HCT116 (cell line): ENCODE data around the gene PRKACG.

ENCODE experiments used
- ELF1 ChIP-seq: IDR thresholded peaks from 2 replicates; pipeline ENCODE4 v1.6.1; 2012; ENCODE audit warnings: low read depth, borderline replicate concordance
- EZH2 ChIP-seq: fragments of 200-600 bp; sonication (generic); IDR thresholded peaks from 2 replicates; pipeline ENCODE4 v1.6.1; 2017; ENCODE audit warnings: antibody characterized with exemption, mixed run types
- POLR2A ChIP-seq: IDR thresholded peaks from 2 replicates; pipeline ENCODE4 v1.7.0; 2011; ENCODE audit warnings: borderline replicate concordance; ENCODE audit not compliant: insufficient read depth, insufficient read length; ENCODE audit errors: extremely low read depth
- POLR2AphosphoS5 ChIP-seq: IDR thresholded peaks from 2 replicates; pipeline ENCODE4 v1.6.1; 2011; ENCODE audit warnings: mild to moderate bottlenecking, low read depth, low read length, moderate library complexity
- RAD21 ChIP-seq: IDR thresholded peaks from 2 replicates; pipeline ENCODE4 v1.6.1; 2012; ENCODE audit warnings: low read depth, mild to moderate bottlenecking
- REST ChIP-seq: IDR thresholded peaks from 2 replicates; pipeline ENCODE4 v1.6.1; 2012; ENCODE audit warnings: low read depth
- SIN3A ChIP-seq: IDR thresholded peaks from 2 replicates; pipeline ENCODE4 v1.6.1; 2012; ENCODE audit warnings: low read depth
- YY1 ChIP-seq: IDR thresholded peaks from 2 replicates; pipeline ENCODE4 v1.6.1; 2011; ENCODE audit warnings: low read length, low read depth, moderate library complexity, mild to moderate bottlenecking; ENCODE audit not compliant: insufficient replicate concordance; ENCODE audit errors: extremely low read depth
- ZNF274 ChIP-seq: fragments of 200-500 bp; sonication (Bioruptor generic); IDR thresholded peaks from 2 replicates; pipeline ENCODE4 v1.6.1; 2014; ENCODE audit warnings: mild to moderate bottlenecking, low read depth, low read length, inconsistent platforms
- TF ChIP-seq, protein P1 (sequence below), 3 experiments: fragments of 200-600 bp in 1 of 3; sonication (generic) in 1 of 3; IDR thresholded peaks in 2 of 3; conservative IDR thresholded peaks in 1 of 3; 2 replicates each; pipeline ENCODE4 v1.5.1; 2012 to 2017; ENCODE audit warnings: low read depth in 2 of 3, low read length in 2 of 3, antibody characterized with exemption in 1 of 3, borderline replicate concordance in 1 of 3, control low read depth in 1 of 3, mild to moderate bottlenecking in 1 of 3, mixed read lengths in 1 of 3, mixed run types in 1 of 3, moderate library complexity in 1 of 3; ENCODE audit not compliant: insufficient read depth in 1 of 3
- TF ChIP-seq, protein P2 (sequence below): IDR thresholded peaks from 2 replicates; pipeline ENCODE4 v1.6.1; 2012

DNA sequence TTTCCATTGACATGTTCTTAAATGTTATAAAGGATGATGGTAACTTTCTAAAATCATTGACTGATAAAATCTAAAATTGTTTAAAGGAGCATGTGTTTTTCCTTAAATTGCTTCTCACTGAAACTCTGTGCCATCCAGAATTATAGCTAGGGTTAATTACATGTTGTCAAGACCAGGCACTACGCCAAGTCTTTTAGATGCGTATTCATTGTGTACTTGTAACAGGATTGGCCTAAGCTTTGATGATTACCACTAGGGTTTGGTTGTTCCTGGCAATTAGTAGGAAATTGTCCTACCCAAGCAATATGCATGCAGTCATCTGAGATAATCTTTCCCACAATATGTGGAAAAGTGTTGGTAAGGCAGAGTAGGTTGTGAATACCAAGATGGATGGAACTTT lies 43.8 kb downstream of the PRKACG start:
- no peak for TF ChIP-seq POLR2A
- no peak for TF ChIP-seq RAD21
- no peak for TF ChIP-seq POLR2AphosphoS5
- TF ChIP-seq, protein P1, sequence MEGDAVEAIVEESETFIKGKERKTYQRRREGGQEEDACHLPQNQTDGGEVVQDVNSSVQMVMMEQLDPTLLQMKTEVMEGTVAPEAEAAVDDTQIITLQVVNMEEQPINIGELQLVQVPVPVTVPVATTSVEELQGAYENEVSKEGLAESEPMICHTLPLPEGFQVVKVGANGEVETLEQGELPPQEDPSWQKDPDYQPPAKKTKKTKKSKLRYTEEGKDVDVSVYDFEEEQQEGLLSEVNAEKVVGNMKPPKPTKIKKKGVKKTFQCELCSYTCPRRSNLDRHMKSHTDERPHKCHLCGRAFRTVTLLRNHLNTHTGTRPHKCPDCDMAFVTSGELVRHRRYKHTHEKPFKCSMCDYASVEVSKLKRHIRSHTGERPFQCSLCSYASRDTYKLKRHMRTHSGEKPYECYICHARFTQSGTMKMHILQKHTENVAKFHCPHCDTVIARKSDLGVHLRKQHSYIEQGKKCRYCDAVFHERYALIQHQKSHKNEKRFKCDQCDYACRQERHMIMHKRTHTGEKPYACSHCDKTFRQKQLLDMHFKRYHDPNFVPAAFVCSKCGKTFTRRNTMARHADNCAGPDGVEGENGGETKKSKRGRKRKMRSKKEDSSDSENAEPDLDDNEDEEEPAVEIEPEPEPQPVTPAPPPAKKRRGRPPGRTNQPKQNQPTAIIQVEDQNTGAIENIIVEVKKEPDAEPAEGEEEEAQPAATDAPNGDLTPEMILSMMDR (IDR thresholded peaks at IDR 0.05 in 2 of 3, conservative IDR thresholded peaks at IDR 0.05 in 1 of 3; ENCODE audit: borderline replicate concordance in 1 of 3, insufficient read depth in 1 of 3, low read depth in 2 of 3, low read length in 2 of 3): no peak
- no peak for TF ChIP-seq YY1
- no peak for TF ChIP-seq ZNF274
- no peak for TF ChIP-seq ELF1
- TF ChIP-seq, protein P2, sequence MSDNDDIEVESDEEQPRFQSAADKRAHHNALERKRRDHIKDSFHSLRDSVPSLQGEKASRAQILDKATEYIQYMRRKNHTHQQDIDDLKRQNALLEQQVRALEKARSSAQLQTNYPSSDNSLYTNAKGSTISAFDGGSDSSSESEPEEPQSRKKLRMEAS: no peak
- no peak for TF ChIP-seq REST
- TF ChIP-seq SIN3A: no peak
- TF ChIP-seq EZH2: no peak
